Renal cortex interstitium (tissue), 11 donors: Measurements from ENCODE around the gene DKKL1. TPM values are rescaled to one million over a fixed set of nuclear protein-coding genes. Genes with fewer than 3 reads are reported as not detected.

Source experiments
- DNase-seq, 11 donors: peaks; one replicate each; pipeline ENCODE4 v3.0.0-alpha.2; 2013; ENCODE audit warnings: low read depth in 9 of 11, low spot score in 4 of 11; ENCODE audit errors: extremely low read depth in 1 of 11
- polyA plus RNA-seq, 3 donors: library from polyadenylated mRNA; unstranded; fragments of 120-200 nt; gene quantifications; one replicate each; pipeline ENCODE4 v1.2.1, GENCODE V29; 2013; ENCODE audit not compliant: insufficient read length in 3 of 3

Gene DKKL1
- polyA plus RNA-seq, 3 donors: 4.0 to 6.4 (median 5.1) TPM

GRCh38 chr19:49335784-49336481, 27.7 kb upstream of the DKKL1 start:
- no peak for DNase-seq

- no peak for DNase-seq
Measured at GRCh38 chr19:49336482-49337266, 27.0 kb upstream of the DKKL1 start.

- DNase-seq: no peak
Measured at GRCh38 chr19:49337267-49338022, 26.2 kb upstream of the DKKL1 start.

GRCh38 chr19:49338023-49338677, 25.5 kb upstream of the DKKL1 start:
- no peak for DNase-seq

GRCh38 chr19:49338691-49339300, 24.9 kb upstream of the DKKL1 start:
- peak in 7 of 11 donors; percentile 59 to 83 (median 74) for DNase-seq

GRCh38 chr19:49339301-49340068, 24.2 kb upstream of the DKKL1 start:
- peak; percentile 77 to 92 (median 87) for DNase-seq

- DNase-seq: peak in 2 of 11 donors; percentile 44 to 45
Measured at GRCh38 chr19:49340069-49340864, 23.4 kb upstream of the DKKL1 start.

- DNase-seq: no peak
Measured at GRCh38 chr19:49340865-49341718, 22.6 kb upstream of the DKKL1 start.

GRCh38 chr19:49342291-49342721, 21.4 kb upstream of the DKKL1 start:
- DNase-seq: no peak

GRCh38 chr19:49343123-49343522, 20.6 kb upstream of the DKKL1 start:
- no peak for DNase-seq

GRCh38 chr19:49344505-49345423, 18.9 kb upstream of the DKKL1 start:
- no peak for DNase-seq

- DNase-seq: no peak
Measured at GRCh38 chr19:49347191-49347590, 16.5 kb upstream of the DKKL1 start.

- peak in 1 of 11 donors; percentile 26 for DNase-seq
Measured at GRCh38 chr19:49347835-49348234, 15.8 kb upstream of the DKKL1 start.

GRCh38 chr19:49348305-49349189, 15.1 kb upstream of the DKKL1 start:
- DNase-seq: no peak
